Stomach (tissue), 9 donors: ENCODE measurements around the gene ZNF622. TPM values are rescaled to one million over a fixed set of nuclear protein-coding genes. Genes with fewer than 3 reads are reported as not detected.

ENCODE experiments used
- DNase-seq, 2 donors: peaks; one replicate each; pipeline versions ENCODE4 v3.0.0 to v3.0.0-alpha.2; 2013 to 2019
- H3K27ac ChIP-seq, 5 donors: fragments of 200-600 bp in 4 of 5; sonication (generic) in 4 of 5; one replicate each; pipeline ENCODE4 v1.5.1; 2013 to 2019; ENCODE audit warnings: mild to moderate bottlenecking in 1 of 5, moderate library complexity in 1 of 5
- H3K27me3 ChIP-seq, 3 donors: fragments of 200-600 bp; sonication (generic); one replicate each; pipeline ENCODE4 v1.5.1; 2017 to 2019; ENCODE audit warnings: mixed run types in 1 of 3
- H3K36me3 ChIP-seq, 4 donors: fragments of 200-600 bp; sonication (generic); 1 replicate in 3 of 4; 2 replicates in 1 of 4; pipeline ENCODE4 v1.5.1; 2016 to 2019
- H3K4me1 ChIP-seq, 4 donors: fragments of 200-600 bp; sonication (generic); one replicate each; pipeline ENCODE4 v1.5.1; 2016 to 2019
- H3K4me3 ChIP-seq, 4 donors: fragments of 200-600 bp; sonication (generic) in 3 of 4; one replicate each; pipeline ENCODE4 v1.5.1; 2016 to 2019; ENCODE audit warnings: mild to moderate bottlenecking in 1 of 4
- H3K9me3 ChIP-seq, 4 donors: fragments of 200-600 bp; sonication (generic); one replicate each; pipeline ENCODE4 v1.5.1; 2016 to 2019
- CTCF ChIP-seq, 7 experiments: fragments of 450-650 bp in 4 of 7; fragments of 200-600 bp in 3 of 7; sonication (generic) in 3 of 7; IDR thresholded peaks; one replicate each; pipeline ENCODE4 v1.5.1; 2016 to 2019; ENCODE audit warnings: antibody characterized with exemption in 7 of 7, control low read depth in 2 of 7, mild to moderate bottlenecking in 1 of 7
- EP300 ChIP-seq: sonication (generic); formaldehyde crosslinking; IDR thresholded peaks from one replicate; pipeline ENCODE4 v1.6.1; 2017; ENCODE audit warnings: antibody characterized with exemption
- POLR2A ChIP-seq, 4 donors: fragments of 450-650 bp; IDR thresholded peaks; one replicate each; pipeline ENCODE4 v1.6.1; 2016; ENCODE audit warnings: antibody characterized with exemption in 4 of 4, control low read depth in 2 of 4, mild to moderate bottlenecking in 1 of 4, moderate library complexity in 1 of 4
- POLR2AphosphoS5 ChIP-seq, 3 donors: sonication (generic); formaldehyde crosslinking; IDR thresholded peaks; one replicate each; pipeline ENCODE4 v1.6.1; 2016; ENCODE audit warnings: antibody characterized with exemption in 3 of 3
- WGBS, 5 donors: extraction: QIAGEN DNeasy Blood & Tissue Kit in 3 of 5; methylation state at CpG; one replicate each; pipeline versions ENCODE4 v1.1.5 to v1.1.7; 2013 to 2018; 5-methylcytosine and 5-hydroxymethylcytosine counted together
- intact Hi-C: fragments of 100-400 bp; cut with DNase I; formaldehyde crosslinking; loops from one replicate; pipeline ENCODE4 v1.15.1; 2023; ENCODE audit warnings: low total_unique reads
- polyA plus RNA-seq, 3 donors: library from polyadenylated mRNA; stranded (reverse); fragments of 200-250 nt; gene quantifications; one replicate each; pipeline ENCODE4 v1.2.3, GENCODE V29; 2013
- total RNA-seq, 5 donors: library from RNA; depleted of rRNA; stranded (reverse); fragments of >200 nt; gene quantifications; one replicate each; pipeline versions ENCODE4 v1.1.0 to v1.2.3, GENCODE V29; 2014 to 2016
- donor health status: healthy with polysubstance abuse.
- donor health status: Bipolar disorder and iron deficiency.
- donor health status: healthy.

The ZNF622 gene
- total and polyA plus RNA-seq, 8 donors = 17.5 to 31.8 (median 22.6) TPM

GRCh38 chr5:16490911-16491310 lies 25.3 kb upstream of the ZNF622 start:
- TF ChIP-seq POLR2AphosphoS5 (IDR thresholded peaks at IDR 0.05) (no peak), EP300 (no peak)
- intact Hi-C loops = loop anchor here (10.0 kb wide), 1 partner anchor 174 kb away; no protein-coding TSS in a partner anchor
- Histone ChIP-seq H3K9me3 (peaks cover 0 to 18% (median 11%) of the 10 kb centered on the region in 4 donors), H3K4me3 (no peak overlapping the region), H3K27me3 (no peaks in the 10 kb centered on the region), H3K36me3 (peaks cover 0 to 4% (median 0%) of the 10 kb centered on the region in 4 donors), H3K27ac (no peak overlapping the region), H3K4me1 (peaks cover 0 to 48% (median 6%) of the 10 kb centered on the region in 4 donors)
- no peak for DNase-seq
- WGBS, 5 donors = 83 to 89% (median 87%) methylated on average over 8 of the region's 8 CpGs

GRCh38 chr5:16489322-16489791 lies 23.8 kb upstream of the ZNF622 start:
- intact Hi-C loops = loop anchor here (10.0 kb wide), 1 partner anchor 705 kb away; no protein-coding TSS in a partner anchor

DNA sequence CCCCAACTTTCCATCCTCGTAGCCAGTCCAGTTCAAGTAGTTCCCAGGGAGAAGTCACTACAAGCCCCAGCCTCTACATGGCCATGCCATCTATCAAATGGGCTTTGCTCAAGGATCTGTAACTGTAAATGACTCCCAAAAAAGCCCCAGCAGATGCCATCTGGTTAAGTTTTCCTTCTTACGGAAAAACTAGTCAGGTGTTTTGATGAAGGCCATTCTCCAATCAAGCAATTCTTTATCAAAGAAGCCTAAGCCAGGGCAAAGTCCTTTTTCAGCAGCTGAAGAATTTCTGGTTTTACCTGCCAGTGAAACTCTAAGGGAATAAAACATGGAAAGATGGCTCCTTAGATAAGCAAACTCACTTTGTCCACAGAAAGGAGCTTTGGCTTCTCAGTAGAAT lies 21.9 kb upstream of the ZNF622 start:
- Histone ChIP-seq H3K4me3 (no peak overlapping the region), H3K9me3 (no peaks in the 10 kb centered on the region), H3K27me3 (no peaks in the 10 kb centered on the region), H3K27ac (peak overlapping the region in 3 of 5 donors; percentile 1 to 29 (median 2)), H3K4me1 (peaks cover 0 to 39% (median 9%) of the 10 kb centered on the region in 4 donors), H3K36me3 (no peaks in the 10 kb centered on the region)
- 65 to 77% (median 72%) methylated on average over 2 of the region's 2 CpGs for WGBS, 5 donors
- intact Hi-C loops = loop anchor here (10.0 kb wide), 1 partner anchor 707 kb away; no protein-coding TSS in a partner anchor
- DNase-seq = peak in 1 of 2 donors; percentile 32
- no peak for TF ChIP-seq CTCF (IDR thresholded peaks at IDR 0.05)
- TF ChIP-seq EP300 = no peak
- TF ChIP-seq POLR2AphosphoS5 (IDR thresholded peaks at IDR 0.05) = no peak
- TF ChIP-seq POLR2A (IDR thresholded peaks at IDR 0.05) = no peak

More at GRCh38 chr5:16489322-16489791, 23.8 kb upstream of the ZNF622 start:
- peak in 1 of 2 donors; percentile 74 for DNase-seq
- Histone ChIP-seq H3K27ac (no peak overlapping the region), H3K27me3 (no peaks in the 10 kb centered on the region), H3K4me3 (no peak overlapping the region), H3K9me3 (peaks cover 0 to 2% (median 0%) of the 10 kb centered on the region in 4 donors), H3K4me1 (peaks cover 0 to 48% (median 6%) of the 10 kb centered on the region in 4 donors), H3K36me3 (no peaks in the 10 kb centered on the region)
- TF ChIP-seq CTCF (IDR thresholded peaks at IDR 0.05) = peak in 5 of 7 experiments; percentile 46 to 81 (median 57)
- TF ChIP-seq POLR2AphosphoS5 (IDR thresholded peaks at IDR 0.05) = no peak
- no peak for TF ChIP-seq EP300
- TF ChIP-seq POLR2A (IDR thresholded peaks at IDR 0.05) = no peak
- WGBS, 5 donors = 9 to 33% (median 21%) methylated on average over 1 of the region's 1 CpG

- H3K4me3 ChIP-seq = no peak overlapping the region
- no peaks in the 10 kb centered on the region for H3K36me3 ChIP-seq
- TF ChIP-seq POLR2A (IDR thresholded peaks at IDR 0.05) (no peak), EP300 (no peak)
- 67 to 81% (median 80%) methylated on average over 4 of the region's 4 CpGs for WGBS, 5 donors
- H3K4me1 ChIP-seq = peaks cover 0 to 38% (median 8%) of the 10 kb centered on the region in 4 donors
- no peak overlapping the region for H3K27ac ChIP-seq
- DNase-seq = peak in 1 of 2 donors; percentile 26
- no peaks in the 10 kb centered on the region for H3K27me3 ChIP-seq
- H3K9me3 ChIP-seq = no peaks in the 10 kb centered on the region
- intact Hi-C loops = loop anchor here (10.0 kb wide), 1 partner anchor 708 kb away; no protein-coding TSS in a partner anchor
Measured at GRCh38 chr5:16486711-16487111, 21.1 kb upstream of the ZNF622 start.

GRCh38 chr5:16485656-16486055 lies 20.1 kb upstream of the ZNF622 start:
- Histone ChIP-seq H3K27ac (no peak overlapping the region), H3K9me3 (no peaks in the 10 kb centered on the region), H3K4me1 (peaks cover 0 to 38% (median 8%) of the 10 kb centered on the region in 4 donors), H3K4me3 (no peak overlapping the region), H3K27me3 (no peaks in the 10 kb centered on the region), H3K36me3 (no peaks in the 10 kb centered on the region)
- TF ChIP-seq EP300 (no peak), POLR2AphosphoS5 (IDR thresholded peaks at IDR 0.05) (no peak), CTCF (IDR thresholded peaks at IDR 0.05) (no peak), POLR2A (IDR thresholded peaks at IDR 0.05) (no peak)
- no peak for DNase-seq
- intact Hi-C loops = loop anchor here (10.0 kb wide), 1 partner anchor 709 kb away; no protein-coding TSS in a partner anchor
